GM23338 (cell line): ENCODE data around the gene RMI1. TPM values are rescaled to one million over a fixed set of nuclear protein-coding genes. Genes with fewer than 3 reads are reported as not detected.

Experiments
- ATAC-seq: fragments of 200-7000 bp; cut with Tn5 transposase; 3 replicates; pipeline ENCODE4 v1.9.1; 2020
- DNase-seq: peaks from one replicate; pipeline ENCODE4 v3.0.0-alpha.2; 2015; ENCODE audit warnings: low spot score
- H2AFZ ChIP-seq: fragments of 200-600 bp; sonication (generic); 2 replicates; pipeline ENCODE4 v1.8.0; 2016; ENCODE audit warnings: antibody characterized with exemption, mild to moderate bottlenecking, moderate library complexity
- H3F3A ChIP-seq: fragments of 200-600 bp; sonication (generic); replicated peaks from 2 replicates; pipeline ENCODE4 v1.8.0; 2017; ENCODE audit warnings: antibody characterized with exemption, mixed run types, low read depth
- H3K27ac ChIP-seq: fragments of 200-600 bp; sonication (generic); 2 replicates; pipeline ENCODE4 v1.6.1; 2016; ENCODE audit warnings: low read depth
- H3K27me3 ChIP-seq: fragments of 200-600 bp; sonication (generic); 2 replicates; pipeline ENCODE4 v1.8.0; 2016; ENCODE audit warnings: mild to moderate bottlenecking, mixed run types, moderate library complexity; ENCODE audit not compliant: insufficient read depth
- H3K36me3 ChIP-seq: fragments of 200-600 bp; sonication (generic); 2 replicates; pipeline ENCODE4 v1.8.0; 2016; ENCODE audit warnings: mild to moderate bottlenecking; ENCODE audit not compliant: insufficient read depth
- H3K4me1 ChIP-seq: fragments of 200-600 bp; sonication (generic); 2 replicates; pipeline ENCODE4 v1.8.0; 2016; ENCODE audit warnings: mild to moderate bottlenecking, moderate library complexity; ENCODE audit not compliant: insufficient read depth
- H3K4me2 ChIP-seq: fragments of 200-600 bp; sonication (generic); 2 replicates; pipeline ENCODE4 v1.7.1; 2017; ENCODE audit warnings: mixed run types
- H3K4me3 ChIP-seq: fragments of 200-600 bp; sonication (generic); 2 replicates; pipeline ENCODE4 v1.6.1; 2016; ENCODE audit warnings: mixed run types
- H3K79me2 ChIP-seq: fragments of 200-600 bp; sonication (generic); replicated peaks from 2 replicates; pipeline ENCODE4 v1.8.0; 2017; ENCODE audit warnings: mild to moderate bottlenecking; ENCODE audit not compliant: insufficient read depth
- H3K9me2 ChIP-seq: fragments of 200-600 bp; sonication (generic); 2 replicates; pipeline ENCODE4 v1.8.0; 2017; ENCODE audit not compliant: insufficient read depth
- H4K20me1 ChIP-seq: fragments of 200-600 bp; sonication (generic); replicated peaks from 2 replicates; pipeline ENCODE4 v1.8.0; 2017; ENCODE audit warnings: mild to moderate bottlenecking; ENCODE audit not compliant: insufficient read depth
- H3K27ac Mint-ChIP-seq: 2 replicates; pipeline ENCODE4 v1.8.0; 2020; ENCODE audit warnings: inconsistent platforms, mild to moderate bottlenecking, moderate library complexity, mixed read lengths
- H3K27me3 Mint-ChIP-seq: 3 replicates; pipeline ENCODE4 v1.8.0; 2022; ENCODE audit warnings: low read depth, mild to moderate bottlenecking, moderate library complexity, mixed read lengths, inconsistent platforms; ENCODE audit not compliant: insufficient read depth, poor library complexity
- H3K36me3 Mint-ChIP-seq: 3 replicates; pipeline ENCODE4 v1.8.0; 2021; ENCODE audit warnings: low read depth, mild to moderate bottlenecking, inconsistent platforms, moderate library complexity, mixed read lengths
- H3K4me1 Mint-ChIP-seq: 3 replicates; pipeline ENCODE4 v1.8.0; 2020; ENCODE audit warnings: mild to moderate bottlenecking, inconsistent platforms, mixed read lengths
- H3K4me3 Mint-ChIP-seq: 3 replicates; pipeline ENCODE4 v1.8.0; 2021; ENCODE audit warnings: moderate library complexity, mild to moderate bottlenecking, inconsistent platforms, mixed read lengths
- H3K9me3 Mint-ChIP-seq: 3 replicates; pipeline ENCODE4 v1.8.0; 2020; ENCODE audit warnings: moderate library complexity, mild to moderate bottlenecking, inconsistent platforms, mixed read lengths
- CREB1 ChIP-seq: fragments of 250-450 bp; sonication (Bioruptor Pico); IDR thresholded peaks from 2 replicates; pipeline ENCODE4 v1.5.0; 2020; ENCODE audit warnings: low read depth, mild to moderate bottlenecking, moderate library complexity
- EZH2phosphoT487 ChIP-seq: fragments of 200-600 bp; sonication (generic); IDR thresholded peaks from one replicate; pipeline ENCODE4 v1.8.1; 2018; ENCODE audit warnings: antibody characterized with exemption; ENCODE audit not compliant: unreplicated experiment
- JUNB ChIP-seq: IDR thresholded peaks from one replicate; pipeline ENCODE4 v1.6.1; 2016; ENCODE audit warnings: antibody characterized with exemption; ENCODE audit not compliant: unreplicated experiment
- NANOG ChIP-seq: IDR thresholded peaks from 2 replicates; pipeline ENCODE4 v1.6.1; 2016; ENCODE audit warnings: antibody characterized with exemption, borderline replicate concordance
- POLR2AphosphoS5 ChIP-seq: IDR thresholded peaks from 2 replicates; pipeline ENCODE4 v1.6.1; 2016; ENCODE audit warnings: antibody characterized with exemption, low read depth
- STAT1 ChIP-seq: IDR thresholded peaks from one replicate; pipeline ENCODE4 v1.6.1; 2016; ENCODE audit warnings: antibody characterized with exemption; ENCODE audit not compliant: unreplicated experiment
- ZNF114 ChIP-seq: fragments of 250-450 bp; sonication (Bioruptor Pico); IDR thresholded peaks from 2 replicates; pipeline ENCODE4 v1.5.0; 2020; ENCODE audit warnings: mild to moderate bottlenecking, moderate library complexity
- ZNF331 ChIP-seq: fragments of 250-450 bp; sonication (Bioruptor Pico); IDR thresholded peaks from 2 replicates; pipeline ENCODE4 v1.5.0; 2020; ENCODE audit warnings: low read depth, mild to moderate bottlenecking, moderate library complexity
- polyA plus RNA-seq: library from polyadenylated mRNA; unstranded; fragments of >200 nt; fragmentation: Nextera tagmentation; extraction: Ambion mirVana; gene quantifications from 2 replicates; pipeline ENCODE4 v1.2.1, GENCODE V29; 2016
- total RNA-seq: library from RNA; depleted of rRNA; stranded (reverse); fragments of >200 nt; shearing (Covaris generic); gene quantifications from 2 replicates; pipeline ENCODE4 v1.2.3, GENCODE V29; 2014
- TF ChIP-seq, protein P1 (sequence below): IDR thresholded peaks from 2 replicates; pipeline ENCODE4 v1.6.1; 2016; ENCODE audit warnings: antibody characterized with exemption
- TF ChIP-seq, protein P2 (sequence below), 2 experiments: fragments of 200-600 bp in 1 of 2; sonication (generic) in 1 of 2; conservative IDR thresholded peaks; 2 replicates each; pipeline versions ENCODE4 v1.5.1 to v1.6.1; 2016 to 2017; ENCODE audit warnings: antibody characterized with exemption in 2 of 2, low read depth in 2 of 2, mild to moderate bottlenecking in 2 of 2, moderate library complexity in 1 of 2
- TF ChIP-seq, protein P3 (sequence below): fragments of 250-450 bp; sonication (Bioruptor Pico); IDR thresholded peaks from 2 replicates; pipeline ENCODE4 v1.5.0; 2020; ENCODE audit warnings: mild to moderate bottlenecking, moderate library complexity
- TF ChIP-seq, protein P4 (sequence below): IDR thresholded peaks from one replicate; pipeline ENCODE4 v1.6.1; 2018; ENCODE audit warnings: antibody characterized with exemption; ENCODE audit not compliant: unreplicated experiment

Gene RMI1
- total and polyA plus RNA-seq, 2 experiments from 2014 or later, result 16.9 to 36.1 TPM

DNA sequence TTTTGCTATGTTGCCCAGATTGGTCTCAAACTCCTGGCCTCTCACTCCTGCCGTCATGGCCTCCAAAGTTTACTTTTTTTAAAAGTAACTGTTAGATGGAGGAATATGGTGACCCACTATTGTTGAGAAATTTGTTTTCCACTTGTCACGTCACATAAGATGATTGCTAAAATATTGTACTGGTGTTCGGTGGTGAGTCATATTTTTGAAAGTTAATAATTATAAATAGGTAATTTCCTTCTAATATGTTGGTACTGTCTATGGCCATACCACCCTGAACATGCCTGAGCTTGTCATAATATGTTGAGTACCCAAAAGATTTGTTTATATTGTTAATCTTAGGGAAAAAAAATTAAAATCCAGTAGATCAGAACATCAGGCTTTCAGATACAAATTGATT lies 22.6 kb downstream of the RMI1 start (continued):
- TF ChIP-seq, protein P1, sequence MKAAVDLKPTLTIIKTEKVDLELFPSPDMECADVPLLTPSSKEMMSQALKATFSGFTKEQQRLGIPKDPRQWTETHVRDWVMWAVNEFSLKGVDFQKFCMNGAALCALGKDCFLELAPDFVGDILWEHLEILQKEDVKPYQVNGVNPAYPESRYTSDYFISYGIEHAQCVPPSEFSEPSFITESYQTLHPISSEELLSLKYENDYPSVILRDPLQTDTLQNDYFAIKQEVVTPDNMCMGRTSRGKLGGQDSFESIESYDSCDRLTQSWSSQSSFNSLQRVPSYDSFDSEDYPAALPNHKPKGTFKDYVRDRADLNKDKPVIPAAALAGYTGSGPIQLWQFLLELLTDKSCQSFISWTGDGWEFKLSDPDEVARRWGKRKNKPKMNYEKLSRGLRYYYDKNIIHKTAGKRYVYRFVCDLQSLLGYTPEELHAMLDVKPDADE, result no peak
- no peak for TF ChIP-seq POLR2AphosphoS5
- TF ChIP-seq, protein P2, sequence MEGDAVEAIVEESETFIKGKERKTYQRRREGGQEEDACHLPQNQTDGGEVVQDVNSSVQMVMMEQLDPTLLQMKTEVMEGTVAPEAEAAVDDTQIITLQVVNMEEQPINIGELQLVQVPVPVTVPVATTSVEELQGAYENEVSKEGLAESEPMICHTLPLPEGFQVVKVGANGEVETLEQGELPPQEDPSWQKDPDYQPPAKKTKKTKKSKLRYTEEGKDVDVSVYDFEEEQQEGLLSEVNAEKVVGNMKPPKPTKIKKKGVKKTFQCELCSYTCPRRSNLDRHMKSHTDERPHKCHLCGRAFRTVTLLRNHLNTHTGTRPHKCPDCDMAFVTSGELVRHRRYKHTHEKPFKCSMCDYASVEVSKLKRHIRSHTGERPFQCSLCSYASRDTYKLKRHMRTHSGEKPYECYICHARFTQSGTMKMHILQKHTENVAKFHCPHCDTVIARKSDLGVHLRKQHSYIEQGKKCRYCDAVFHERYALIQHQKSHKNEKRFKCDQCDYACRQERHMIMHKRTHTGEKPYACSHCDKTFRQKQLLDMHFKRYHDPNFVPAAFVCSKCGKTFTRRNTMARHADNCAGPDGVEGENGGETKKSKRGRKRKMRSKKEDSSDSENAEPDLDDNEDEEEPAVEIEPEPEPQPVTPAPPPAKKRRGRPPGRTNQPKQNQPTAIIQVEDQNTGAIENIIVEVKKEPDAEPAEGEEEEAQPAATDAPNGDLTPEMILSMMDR (conservative IDR thresholded peaks at IDR 0.05; ENCODE audit: low read depth in 2 of 2), result no peak
- no peak for TF ChIP-seq EZH2phosphoT487
- no peak for TF ChIP-seq STAT1
- no peak for TF ChIP-seq NANOG

DNA sequence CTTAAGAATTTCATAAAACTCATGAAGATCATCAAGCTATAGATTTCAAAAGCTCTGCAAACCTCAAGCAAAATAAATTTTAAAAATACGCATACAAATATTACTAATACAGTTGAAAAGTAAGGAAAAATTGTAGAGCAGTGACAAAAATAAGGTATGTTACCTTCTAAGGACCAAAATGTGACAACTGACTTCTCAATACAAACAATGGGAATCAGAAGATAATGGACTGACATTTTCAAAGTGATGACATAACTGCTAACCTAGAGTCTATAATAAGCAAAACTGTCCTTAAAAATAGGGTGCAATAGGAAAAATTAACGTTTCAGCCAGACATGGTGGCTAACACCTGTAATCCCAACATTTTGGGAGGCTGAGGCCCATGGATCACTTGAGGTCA lies 27.1 kb downstream of the RMI1 start:
- H3K27me3 ChIP-seq, result no peaks in the 10 kb centered on the region
- no peak overlapping the region for H3K4me3 ChIP-seq
- Mint-ChIP-seq H3K4me3 (no peak overlapping the region), H3K27ac (no peak overlapping the region), H3K27me3 (peaks cover 2% of the 10 kb centered on the region), H3K36me3 (no peaks in the 10 kb centered on the region; the same call in 2 of the 3 replicates), H3K9me3 (no peaks in the 10 kb centered on the region; the same call in 2 of the 3 replicates), H3K4me1 (no peaks in the 10 kb centered on the region)
- no peak overlapping the region for H3K4me2 ChIP-seq
- H3K9me2 ChIP-seq, result no peaks in the 10 kb centered on the region
- no peaks in the 10 kb centered on the region for H3F3A ChIP-seq
- H3K79me2 ChIP-seq, result no peaks in the 10 kb centered on the region
- no peak for DNase-seq
- H3K36me3 ChIP-seq, result no peaks in the 10 kb centered on the region
- no peak overlapping the region for H2AFZ ChIP-seq
- H3K4me1 ChIP-seq, result no peaks in the 10 kb centered on the region; the same call in 1 of the 2 replicates
- H3K27ac ChIP-seq, result no peak overlapping the region
- no peaks in the 10 kb centered on the region; the same call in 1 of the 2 replicates for H4K20me1 ChIP-seq
- ATAC-seq, result no peak
- TF ChIP-seq EZH2phosphoT487 (no peak), ZNF331 (CRISPR knock-in tag) (no peak), NANOG (no peak), ZNF114 (no peak), POLR2AphosphoS5 (no peak), JUNB (no peak), CREB1 (CRISPR knock-in tag) (no peak)
- TF ChIP-seq, protein P1, result no peak
- TF ChIP-seq, protein P3, sequence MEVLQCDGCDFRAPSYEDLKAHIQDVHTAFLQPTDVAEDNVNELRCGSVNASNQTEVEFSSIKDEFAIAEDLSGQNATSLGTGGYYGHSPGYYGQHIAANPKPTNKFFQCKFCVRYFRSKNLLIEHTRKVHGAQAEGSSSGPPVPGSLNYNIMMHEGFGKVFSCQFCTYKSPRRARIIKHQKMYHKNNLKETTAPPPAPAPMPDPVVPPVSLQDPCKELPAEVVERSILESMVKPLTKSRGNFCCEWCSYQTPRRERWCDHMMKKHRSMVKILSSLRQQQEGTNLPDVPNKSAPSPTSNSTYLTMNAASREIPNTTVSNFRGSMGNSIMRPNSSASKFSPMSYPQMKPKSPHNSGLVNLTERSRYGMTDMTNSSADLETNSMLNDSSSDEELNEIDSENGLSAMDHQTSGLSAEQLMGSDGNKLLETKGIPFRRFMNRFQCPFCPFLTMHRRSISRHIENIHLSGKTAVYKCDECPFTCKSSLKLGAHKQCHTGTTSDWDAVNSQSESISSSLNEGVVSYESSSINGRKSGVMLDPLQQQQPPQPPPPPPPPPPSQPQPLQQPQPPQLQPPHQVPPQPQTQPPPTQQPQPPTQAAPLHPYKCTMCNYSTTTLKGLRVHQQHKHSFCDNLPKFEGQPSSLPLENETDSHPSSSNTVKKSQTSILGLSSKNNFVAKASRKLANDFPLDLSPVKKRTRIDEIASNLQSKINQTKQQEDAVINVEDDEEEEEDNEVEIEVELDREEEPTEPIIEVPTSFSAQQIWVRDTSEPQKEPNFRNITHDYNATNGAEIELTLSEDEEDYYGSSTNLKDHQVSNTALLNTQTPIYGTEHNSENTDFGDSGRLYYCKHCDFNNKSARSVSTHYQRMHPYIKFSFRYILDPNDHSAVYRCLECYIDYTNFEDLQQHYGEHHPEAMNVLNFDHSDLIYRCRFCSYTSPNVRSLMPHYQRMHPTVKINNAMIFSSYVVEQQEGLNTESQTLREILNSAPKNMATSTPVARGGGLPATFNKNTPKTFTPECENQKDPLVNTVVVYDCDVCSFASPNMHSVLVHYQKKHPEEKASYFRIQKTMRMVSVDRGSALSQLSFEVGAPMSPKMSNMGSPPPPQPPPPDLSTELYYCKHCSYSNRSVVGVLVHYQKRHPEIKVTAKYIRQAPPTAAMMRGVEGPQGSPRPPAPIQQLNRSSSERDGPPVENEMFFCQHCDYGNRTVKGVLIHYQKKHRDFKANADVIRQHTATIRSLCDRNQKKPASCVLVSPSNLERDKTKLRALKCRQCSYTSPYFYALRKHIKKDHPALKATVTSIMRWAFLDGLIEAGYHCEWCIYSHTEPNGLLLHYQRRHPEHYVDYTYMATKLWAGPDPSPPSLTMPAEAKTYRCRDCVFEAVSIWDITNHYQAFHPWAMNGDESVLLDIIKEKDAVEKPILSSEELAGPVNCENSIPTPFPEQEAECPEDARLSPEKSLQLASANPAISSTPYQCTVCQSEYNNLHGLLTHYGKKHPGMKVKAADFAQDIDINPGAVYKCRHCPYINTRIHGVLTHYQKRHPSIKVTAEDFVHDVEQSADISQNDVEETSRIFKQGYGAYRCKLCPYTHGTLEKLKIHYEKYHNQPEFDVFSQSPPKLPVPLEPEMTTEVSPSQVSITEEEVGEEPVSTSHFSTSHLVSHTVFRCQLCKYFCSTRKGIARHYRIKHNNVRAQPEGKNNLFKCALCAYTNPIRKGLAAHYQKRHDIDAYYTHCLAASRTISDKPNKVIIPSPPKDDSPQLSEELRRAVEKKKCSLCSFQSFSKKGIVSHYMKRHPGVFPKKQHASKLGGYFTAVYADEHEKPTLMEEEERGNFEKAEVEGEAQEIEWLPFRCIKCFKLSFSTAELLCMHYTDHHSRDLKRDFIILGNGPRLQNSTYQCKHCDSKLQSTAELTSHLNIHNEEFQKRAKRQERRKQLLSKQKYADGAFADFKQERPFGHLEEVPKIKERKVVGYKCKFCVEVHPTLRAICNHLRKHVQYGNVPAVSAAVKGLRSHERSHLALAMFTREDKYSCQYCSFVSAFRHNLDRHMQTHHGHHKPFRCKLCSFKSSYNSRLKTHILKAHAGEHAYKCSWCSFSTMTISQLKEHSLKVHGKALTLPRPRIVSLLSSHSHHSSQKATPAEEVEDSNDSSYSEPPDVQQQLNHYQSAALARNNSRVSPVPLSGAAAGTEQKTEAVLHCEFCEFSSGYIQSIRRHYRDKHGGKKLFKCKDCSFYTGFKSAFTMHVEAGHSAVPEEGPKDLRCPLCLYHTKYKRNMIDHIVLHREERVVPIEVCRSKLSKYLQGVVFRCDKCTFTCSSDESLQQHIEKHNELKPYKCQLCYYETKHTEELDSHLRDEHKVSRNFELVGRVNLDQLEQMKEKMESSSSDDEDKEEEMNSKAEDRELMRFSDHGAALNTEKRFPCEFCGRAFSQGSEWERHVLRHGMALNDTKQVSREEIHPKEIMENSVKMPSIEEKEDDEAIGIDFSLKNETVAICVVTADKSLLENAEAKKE (CRISPR knock-in tag), result no peak
- TF ChIP-seq, protein P4, sequence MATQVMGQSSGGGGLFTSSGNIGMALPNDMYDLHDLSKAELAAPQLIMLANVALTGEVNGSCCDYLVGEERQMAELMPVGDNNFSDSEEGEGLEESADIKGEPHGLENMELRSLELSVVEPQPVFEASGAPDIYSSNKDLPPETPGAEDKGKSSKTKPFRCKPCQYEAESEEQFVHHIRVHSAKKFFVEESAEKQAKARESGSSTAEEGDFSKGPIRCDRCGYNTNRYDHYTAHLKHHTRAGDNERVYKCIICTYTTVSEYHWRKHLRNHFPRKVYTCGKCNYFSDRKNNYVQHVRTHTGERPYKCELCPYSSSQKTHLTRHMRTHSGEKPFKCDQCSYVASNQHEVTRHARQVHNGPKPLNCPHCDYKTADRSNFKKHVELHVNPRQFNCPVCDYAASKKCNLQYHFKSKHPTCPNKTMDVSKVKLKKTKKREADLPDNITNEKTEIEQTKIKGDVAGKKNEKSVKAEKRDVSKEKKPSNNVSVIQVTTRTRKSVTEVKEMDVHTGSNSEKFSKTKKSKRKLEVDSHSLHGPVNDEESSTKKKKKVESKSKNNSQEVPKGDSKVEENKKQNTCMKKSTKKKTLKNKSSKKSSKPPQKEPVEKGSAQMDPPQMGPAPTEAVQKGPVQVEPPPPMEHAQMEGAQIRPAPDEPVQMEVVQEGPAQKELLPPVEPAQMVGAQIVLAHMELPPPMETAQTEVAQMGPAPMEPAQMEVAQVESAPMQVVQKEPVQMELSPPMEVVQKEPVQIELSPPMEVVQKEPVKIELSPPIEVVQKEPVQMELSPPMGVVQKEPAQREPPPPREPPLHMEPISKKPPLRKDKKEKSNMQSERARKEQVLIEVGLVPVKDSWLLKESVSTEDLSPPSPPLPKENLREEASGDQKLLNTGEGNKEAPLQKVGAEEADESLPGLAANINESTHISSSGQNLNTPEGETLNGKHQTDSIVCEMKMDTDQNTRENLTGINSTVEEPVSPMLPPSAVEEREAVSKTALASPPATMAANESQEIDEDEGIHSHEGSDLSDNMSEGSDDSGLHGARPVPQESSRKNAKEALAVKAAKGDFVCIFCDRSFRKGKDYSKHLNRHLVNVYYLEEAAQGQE, result no peak
